SK-N-SH (cell line): ENCODE measurements around the gene FMO3.

ENCODE experiments used
- CTCF ChIP-seq: fragments of 200-600 bp; sonication (generic); IDR thresholded peaks from 2 replicates; pipeline ENCODE4 v1.6.1; 2017; ENCODE audit warnings: antibody characterized with exemption, mild to moderate bottlenecking, moderate library complexity
- EP300 ChIP-seq, 2 experiments: IDR thresholded peaks; 2 replicates each; pipeline versions ENCODE4 v1.4.0 to v1.6.1; 2012; ENCODE audit warnings: borderline replicate concordance in 1 of 2, low read depth in 1 of 2, low read length in 1 of 2
- EZH2phosphoT487 ChIP-seq: fragments of 200-600 bp; sonication (generic); IDR thresholded peaks from 2 replicates; pipeline ENCODE4 v1.6.1; 2017; ENCODE audit warnings: low read depth, mixed run types, mild to moderate bottlenecking, antibody characterized with exemption, moderate library complexity, borderline replicate concordance
- FOXJ3 ChIP-seq: sonication (generic); formaldehyde crosslinking; IDR thresholded peaks from 2 replicates; pipeline ENCODE4 v1.5.1; 2020; ENCODE audit warnings: mild to moderate bottlenecking, missing genetic modification reagents
- MXI1 ChIP-seq: IDR thresholded peaks from 2 replicates; pipeline ENCODE4 v1.6.1; 2012; ENCODE audit warnings: mild to moderate bottlenecking, low read depth, low read length, improper control_type of control experiment
- POLR2AphosphoS5 ChIP-seq: IDR thresholded peaks from 2 replicates; pipeline ENCODE4 v1.6.1; 2012; ENCODE audit warnings: low read depth, low read length
- RXRA ChIP-seq: IDR thresholded peaks from 2 replicates; pipeline ENCODE4 v1.4.0; 2012; ENCODE audit warnings: low read depth, mild to moderate bottlenecking, borderline replicate concordance
- SMC3 ChIP-seq: IDR thresholded peaks from 2 replicates; pipeline ENCODE4 v1.6.1; 2012; ENCODE audit warnings: low read depth, low read length, improper control_type of control experiment
- TEAD4 ChIP-seq: IDR thresholded peaks from 2 replicates; pipeline ENCODE4 v1.4.0; 2012; ENCODE audit warnings: mild to moderate bottlenecking, borderline replicate concordance; ENCODE audit not compliant: insufficient read depth
- USF1 ChIP-seq: IDR thresholded peaks from 2 replicates; pipeline ENCODE4 v1.4.0; 2012; ENCODE audit warnings: low read depth, borderline replicate concordance
- ZBTB33 ChIP-seq: IDR thresholded peaks from 2 replicates; pipeline ENCODE4 v1.4.0; 2012; ENCODE audit warnings: low read depth, borderline replicate concordance
- TF ChIP-seq, protein P1 (sequence below): IDR thresholded peaks from 2 replicates; pipeline ENCODE4 v1.4.0; 2012; ENCODE audit warnings: low read depth

DNA sequence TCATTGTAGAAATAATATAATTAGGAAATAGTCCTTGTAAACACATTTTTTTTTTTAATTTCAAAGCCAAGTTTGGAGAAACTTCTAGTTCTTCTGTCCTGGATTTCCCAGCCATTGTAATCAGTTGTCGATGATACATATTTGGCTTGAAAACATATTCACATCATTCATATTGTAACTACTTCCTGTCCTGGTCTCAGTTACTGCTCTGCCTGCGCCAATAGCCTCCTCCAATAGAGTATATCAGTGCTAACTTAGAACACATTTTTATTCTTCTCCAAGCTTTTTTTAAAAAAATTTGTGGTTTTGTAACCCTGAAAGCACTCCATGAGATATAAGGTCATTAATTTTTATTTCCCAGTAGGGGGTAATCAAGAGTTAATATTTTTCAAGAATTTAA lies 48.3 kb downstream of the FMO3 start:
- TF ChIP-seq CTCF (no peak), ZBTB33 (no peak), EP300 (IDR thresholded peaks at IDR 0.05; ENCODE audit: borderline replicate concordance in 1 of 2, low read depth in 1 of 2, low read length in 1 of 2) (no peak), TEAD4 (no peak), POLR2AphosphoS5 (no peak), EZH2phosphoT487 (no peak), FOXJ3 (CRISPR knock-in tag) (no peak), USF1 (no peak), RXRA (no peak), MXI1 (no peak), SMC3 (no peak)
- TF ChIP-seq, protein P1, sequence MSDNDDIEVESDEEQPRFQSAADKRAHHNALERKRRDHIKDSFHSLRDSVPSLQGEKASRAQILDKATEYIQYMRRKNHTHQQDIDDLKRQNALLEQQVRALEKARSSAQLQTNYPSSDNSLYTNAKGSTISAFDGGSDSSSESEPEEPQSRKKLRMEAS: no peak
